HG03064 (cell line): ENCODE results near the gene KRTAP10-8.
"Not testable (repeated sequence)": the region's sequence is repeated elsewhere in the genome, so short reads cannot be mapped to it uniquely, and the experiment has no call there.

ENCODE experiments used
- ATAC-seq: cut with Tn5 transposase; IDR thresholded peaks from one replicate; pipeline ENCODE4 v1.9.1; 2021; ENCODE audit warnings: low read depth; ENCODE audit not compliant: unreplicated experiment

The KRTAP10-8 gene, protein sequence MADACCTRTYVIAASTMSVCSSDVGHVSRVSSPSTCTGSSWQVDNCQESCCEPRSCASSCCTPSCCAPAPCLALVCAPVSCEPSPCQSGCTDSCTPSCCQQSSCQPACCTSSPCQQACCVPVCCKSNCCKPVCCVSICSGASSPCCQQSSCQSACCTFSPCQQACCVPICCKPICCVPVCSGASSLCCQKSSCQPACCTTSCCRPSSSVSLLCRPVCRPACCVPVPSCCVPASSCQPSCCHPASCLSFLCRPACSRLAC

DNA sequence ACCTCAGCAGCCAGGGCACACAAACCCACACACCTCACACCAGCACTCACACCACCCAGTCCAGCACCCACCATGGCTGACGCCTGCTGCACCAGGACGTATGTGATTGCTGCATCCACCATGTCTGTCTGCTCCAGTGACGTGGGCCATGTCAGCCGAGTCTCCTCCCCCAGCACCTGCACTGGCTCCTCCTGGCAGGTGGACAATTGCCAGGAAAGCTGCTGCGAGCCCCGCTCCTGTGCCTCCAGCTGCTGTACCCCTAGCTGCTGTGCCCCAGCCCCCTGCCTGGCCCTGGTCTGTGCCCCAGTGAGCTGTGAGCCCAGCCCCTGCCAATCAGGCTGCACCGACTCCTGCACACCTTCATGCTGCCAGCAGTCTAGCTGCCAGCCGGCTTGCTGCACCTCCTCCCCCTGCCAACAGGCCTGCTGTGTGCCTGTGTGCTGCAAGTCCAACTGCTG lies at the start of gene KRTAP10-8:
KRTAP10-8 (plus strand) TSS at position 51 of the 458 bp plus-strand sequence; CDS start at position 73, 22 bp downstream.
- ATAC-seq = no peak

DNA sequence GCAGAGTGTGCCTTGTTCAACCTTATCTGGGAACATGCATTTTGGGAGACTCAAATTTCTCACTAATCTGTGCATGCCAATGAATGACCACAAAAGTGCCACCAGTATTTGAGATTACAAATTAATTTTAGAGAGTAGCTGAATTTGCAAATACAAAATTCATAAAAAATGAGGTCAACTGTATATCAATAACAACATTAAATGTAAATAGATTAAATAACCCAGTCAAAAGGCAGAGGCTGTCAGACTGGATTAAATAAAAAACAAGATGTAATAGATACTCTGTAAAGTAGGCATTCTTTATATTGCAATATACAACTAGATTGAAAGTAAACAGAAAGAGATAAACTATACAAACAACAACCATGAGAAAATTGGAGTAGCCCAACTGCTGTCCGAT lies 47.8 kb upstream of the KRTAP10-8 start:
- ATAC-seq = no peak

DNA sequence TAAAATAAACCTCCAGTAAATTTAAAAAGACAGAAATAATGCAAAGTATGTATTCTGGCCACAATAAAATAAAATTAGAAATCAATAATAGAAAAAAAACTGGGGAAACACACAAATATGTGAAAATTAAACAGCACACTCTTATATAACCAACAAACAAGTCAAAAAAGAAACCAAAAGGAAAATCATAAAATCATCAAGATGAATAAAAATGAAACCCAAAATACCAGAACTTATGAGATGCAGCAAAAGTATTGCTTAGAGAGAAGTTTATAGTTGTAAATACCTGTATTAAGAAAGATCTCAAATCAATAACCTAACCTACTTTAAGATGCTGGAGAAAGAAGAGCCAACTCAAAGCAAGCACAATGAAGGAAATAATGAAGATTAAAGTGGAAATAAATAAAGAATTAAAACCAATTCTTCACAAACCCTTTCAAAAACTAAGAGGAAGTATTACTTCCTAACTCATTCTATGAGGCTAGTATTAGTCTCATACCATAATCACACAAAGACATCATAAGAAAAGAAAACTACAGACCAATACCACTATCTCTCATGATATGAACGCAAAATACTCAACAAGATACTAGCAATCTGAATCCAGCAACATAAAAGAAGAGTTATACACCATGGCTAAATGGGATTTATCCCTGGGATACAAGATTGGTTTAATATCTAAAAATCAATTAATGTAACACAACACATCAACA lies 46.8 kb upstream of the KRTAP10-8 start:
- ATAC-seq = no peak

DNA sequence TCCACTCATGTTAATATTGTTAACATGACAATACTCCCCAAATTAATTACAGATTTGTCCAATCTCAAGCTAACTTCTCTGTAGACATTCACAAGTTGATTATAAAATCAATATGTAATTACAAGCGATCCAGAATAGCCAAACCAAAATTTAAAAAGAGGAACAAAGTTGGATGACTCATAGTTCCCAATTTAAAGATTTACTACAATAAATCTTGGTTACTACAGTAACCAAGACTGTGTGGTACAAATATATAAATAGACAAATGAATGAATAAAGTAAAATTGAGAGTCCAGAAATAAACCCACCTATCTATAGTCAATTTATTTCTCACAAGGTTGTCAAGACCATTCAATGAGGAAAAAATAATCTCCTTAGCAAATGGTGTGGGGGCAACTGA lies 45.5 kb upstream of the KRTAP10-8 start:
- no peak for ATAC-seq

DNA sequence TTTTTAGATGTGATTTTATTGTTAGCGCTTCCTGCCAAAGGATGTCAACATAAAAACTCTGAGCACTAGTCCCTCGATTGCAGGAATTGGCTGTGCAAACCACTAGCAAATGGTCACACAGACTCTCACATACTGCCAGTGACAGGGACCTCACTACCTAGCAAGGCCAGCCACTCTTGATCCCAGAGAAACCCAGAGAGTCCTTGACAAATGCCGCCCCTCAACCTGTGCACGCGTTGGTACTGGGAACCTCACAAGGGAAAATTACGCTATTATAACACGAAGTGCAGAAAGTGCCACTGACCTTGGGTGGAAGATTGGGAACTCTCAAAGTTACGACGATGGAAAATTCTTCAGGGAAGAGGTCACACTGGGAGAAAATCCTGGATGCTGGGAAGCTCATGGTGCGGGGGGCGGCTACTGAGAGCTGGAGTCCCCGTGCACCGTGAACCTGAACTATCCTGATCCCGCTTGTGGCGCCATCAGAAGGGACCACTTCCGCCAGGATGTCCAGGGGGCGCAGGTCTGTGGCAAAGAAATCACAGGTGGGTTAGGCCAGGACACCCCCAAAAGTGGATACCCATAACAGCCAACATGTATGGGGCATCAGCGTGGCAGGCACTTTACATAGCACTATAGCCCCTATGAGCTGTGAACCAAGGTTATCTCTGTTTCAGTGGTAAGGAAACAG lies 44.3 kb upstream of the KRTAP10-8 start:
- no peak for ATAC-seq

DNA sequence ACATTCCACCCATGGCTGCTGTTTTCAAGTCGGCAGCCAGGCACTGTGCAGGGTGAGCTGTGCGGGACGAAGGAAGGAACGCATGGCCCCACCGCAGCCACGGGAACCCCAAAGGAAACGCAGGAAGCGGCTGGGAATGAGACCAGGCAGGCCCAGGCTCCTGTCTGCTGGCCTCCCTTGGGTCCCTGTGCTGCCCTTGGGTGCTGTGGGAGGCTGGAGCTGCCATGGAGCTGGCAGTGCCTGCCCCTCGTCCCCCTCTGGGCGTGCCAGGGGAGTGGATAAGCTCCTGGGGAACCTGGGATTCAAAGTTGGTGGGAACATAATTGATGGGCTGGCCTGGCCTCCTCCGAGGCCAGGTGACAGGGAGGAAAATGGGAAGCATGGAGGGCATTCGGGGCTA lies 43.6 kb upstream of the KRTAP10-8 start:
- ATAC-seq = no peak

DNA sequence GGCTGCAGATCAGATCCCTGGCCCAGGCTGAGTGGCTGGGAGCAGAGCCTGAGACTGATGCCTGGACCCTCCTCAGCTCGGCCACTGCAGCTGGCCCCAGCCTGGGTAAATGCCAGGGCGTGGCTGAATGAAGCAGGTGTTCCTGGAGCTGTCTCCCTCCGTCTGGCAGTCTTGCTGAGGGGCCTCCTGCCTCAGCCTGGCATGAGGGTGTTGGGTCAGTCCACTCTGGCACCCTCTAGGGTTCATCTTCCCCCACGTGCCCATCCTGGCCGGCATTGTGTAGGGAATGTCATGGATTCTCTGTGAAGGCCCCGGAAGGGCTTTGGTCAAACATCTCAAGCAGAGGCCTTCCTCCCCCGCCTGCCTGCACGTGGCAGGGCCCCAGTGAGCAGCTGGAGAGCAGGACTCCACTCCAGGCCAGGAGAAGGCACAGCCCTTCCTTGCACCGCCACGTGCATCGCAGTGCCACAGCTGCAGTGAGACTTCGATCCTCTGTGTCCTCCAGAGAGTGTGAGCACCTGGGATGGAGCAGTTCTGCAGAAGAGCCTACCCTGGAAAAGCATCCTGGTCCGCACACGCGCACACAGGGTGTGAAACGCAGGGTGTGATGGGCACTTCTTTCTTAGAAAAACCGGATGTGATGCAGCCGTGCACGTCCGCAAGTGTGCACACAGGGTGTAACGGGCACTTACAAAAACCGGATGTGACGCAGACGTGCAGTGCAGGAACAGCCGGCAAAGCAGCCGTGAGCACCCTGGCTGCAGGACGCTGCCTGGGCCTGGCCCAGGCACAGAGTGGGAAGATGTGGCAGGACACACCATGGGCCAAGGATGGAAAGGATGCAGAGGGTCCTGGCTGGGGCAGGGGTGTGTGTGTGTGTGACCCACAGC lies 43.0 kb upstream of the KRTAP10-8 start:
- no peak for ATAC-seq

DNA sequence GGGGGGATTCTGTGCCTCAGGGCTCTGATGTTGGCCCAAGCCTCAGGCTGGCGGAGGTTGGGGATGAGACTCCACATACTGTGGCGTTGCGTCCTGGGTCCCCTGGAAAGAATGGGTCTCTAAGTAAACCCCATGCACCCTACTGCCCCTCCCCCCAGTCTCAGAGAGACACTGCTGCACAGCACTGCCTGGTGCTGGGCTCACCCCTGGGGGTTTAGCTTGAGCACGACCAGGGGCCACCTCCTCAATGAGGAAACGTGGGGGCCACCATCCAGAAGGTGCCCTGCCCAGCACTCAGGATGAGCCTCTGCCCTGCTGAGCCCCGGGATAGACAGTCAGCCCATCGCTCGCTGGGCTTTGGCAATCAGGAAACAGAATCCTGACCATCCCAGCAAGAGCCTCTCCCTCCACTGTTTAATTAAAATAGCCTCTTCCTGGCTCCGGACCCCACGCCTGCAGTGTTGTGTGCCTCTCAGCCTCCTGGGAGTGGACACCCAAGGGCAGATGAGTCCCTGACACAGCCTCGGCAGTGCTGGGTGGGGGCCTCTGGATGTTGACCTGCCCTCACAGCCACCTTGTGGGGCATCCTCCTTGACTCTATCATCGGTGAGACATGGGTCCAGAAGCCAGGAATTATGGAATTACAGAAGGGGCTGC lies 41.9 kb upstream of the KRTAP10-8 start:
- ATAC-seq = no peak

DNA sequence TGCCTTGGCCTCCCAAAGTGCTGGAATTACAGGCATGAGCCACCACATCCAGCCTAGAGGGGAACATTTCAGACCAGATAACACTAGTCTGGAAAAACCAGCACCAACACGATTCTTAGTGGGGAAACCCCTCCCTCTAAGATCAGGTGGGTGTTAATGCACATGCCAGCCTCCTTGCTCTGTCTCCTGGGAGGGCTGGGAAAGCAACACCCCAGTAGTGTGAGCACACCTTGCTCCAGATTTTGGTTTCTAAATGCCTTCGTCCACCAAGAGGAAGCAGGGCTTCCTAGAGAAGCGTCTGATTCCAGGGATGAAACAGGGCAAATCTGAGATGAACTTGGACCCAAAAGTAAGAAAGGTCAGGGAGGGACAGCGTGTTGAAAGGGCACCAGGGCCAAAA lies 40.6 kb upstream of the KRTAP10-8 start:
- ATAC-seq = no peak

DNA sequence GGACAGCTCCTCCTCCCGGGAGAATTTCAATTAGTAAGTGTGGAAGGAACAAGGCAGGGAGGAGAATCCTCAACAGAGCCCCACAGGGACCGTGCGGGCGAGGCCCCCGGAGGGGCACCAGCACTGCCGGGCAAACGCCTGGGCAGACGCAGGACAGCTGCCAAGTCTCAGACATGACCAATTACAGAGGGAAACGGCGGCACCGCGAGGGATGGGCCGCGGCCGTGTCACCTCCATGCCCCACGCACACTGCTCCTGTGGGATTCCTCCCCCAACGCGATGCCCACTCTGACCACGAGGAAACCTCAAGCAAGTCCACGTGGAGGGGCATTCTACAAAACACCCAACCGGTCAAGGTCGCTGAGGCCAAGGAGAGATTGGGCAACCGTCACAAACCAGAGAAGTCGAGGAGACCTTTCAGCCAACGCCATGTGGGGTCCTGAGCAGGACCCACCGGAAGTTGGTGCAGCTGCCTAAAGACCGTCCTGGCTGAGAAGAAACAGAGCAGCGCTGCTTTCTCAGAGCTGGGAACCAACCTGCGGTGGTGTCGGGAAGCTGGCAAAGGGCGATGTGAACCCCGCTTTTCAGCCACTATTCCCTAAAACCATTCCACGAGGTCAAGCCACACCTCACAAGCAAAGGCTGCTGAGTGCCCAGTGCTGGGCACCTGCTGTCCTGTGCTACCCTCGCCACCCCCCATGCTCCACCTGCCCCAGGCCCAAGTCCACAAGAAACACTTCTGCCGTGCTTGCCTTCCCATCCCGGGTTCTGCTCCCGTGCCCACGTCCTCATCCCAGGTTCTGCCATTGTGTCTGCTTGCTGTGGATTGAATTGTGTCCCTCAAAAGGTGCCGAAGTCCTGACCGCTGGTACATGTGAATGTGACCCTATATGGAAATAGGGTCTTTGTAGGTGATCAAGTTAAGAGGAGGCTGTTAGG lies 39.8 kb upstream of the KRTAP10-8 start:
- ATAC-seq = no peak

DNA sequence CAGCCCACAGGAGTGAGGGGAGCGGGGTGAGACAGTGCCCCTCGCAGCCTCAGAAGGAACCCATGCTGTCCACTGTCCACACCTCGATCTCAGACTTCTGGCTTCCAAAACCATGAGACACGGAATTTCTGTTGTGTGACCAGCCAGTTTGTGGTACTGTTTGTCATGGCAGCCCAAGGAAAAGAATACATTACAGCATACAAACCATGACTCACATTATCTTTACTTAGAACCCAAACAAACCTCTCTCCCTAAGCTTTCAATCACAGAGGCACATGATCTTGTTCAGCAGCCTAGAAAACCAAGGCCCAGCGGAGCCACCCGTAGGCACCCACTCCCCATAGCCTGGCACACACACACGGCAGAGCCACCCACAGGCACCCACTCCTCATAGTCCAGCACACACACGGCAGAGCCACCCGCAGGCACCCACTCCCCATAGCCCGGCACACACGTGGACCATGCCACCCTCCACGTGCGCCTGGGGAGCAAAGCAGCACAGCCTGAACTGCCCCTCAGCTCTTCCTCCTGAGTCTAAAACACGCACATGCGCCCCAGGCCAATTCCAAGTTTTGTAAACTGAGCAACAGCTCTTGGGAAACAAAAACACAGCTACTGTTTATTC lies 38.8 kb upstream of the KRTAP10-8 start:
- no peak for ATAC-seq

DNA sequence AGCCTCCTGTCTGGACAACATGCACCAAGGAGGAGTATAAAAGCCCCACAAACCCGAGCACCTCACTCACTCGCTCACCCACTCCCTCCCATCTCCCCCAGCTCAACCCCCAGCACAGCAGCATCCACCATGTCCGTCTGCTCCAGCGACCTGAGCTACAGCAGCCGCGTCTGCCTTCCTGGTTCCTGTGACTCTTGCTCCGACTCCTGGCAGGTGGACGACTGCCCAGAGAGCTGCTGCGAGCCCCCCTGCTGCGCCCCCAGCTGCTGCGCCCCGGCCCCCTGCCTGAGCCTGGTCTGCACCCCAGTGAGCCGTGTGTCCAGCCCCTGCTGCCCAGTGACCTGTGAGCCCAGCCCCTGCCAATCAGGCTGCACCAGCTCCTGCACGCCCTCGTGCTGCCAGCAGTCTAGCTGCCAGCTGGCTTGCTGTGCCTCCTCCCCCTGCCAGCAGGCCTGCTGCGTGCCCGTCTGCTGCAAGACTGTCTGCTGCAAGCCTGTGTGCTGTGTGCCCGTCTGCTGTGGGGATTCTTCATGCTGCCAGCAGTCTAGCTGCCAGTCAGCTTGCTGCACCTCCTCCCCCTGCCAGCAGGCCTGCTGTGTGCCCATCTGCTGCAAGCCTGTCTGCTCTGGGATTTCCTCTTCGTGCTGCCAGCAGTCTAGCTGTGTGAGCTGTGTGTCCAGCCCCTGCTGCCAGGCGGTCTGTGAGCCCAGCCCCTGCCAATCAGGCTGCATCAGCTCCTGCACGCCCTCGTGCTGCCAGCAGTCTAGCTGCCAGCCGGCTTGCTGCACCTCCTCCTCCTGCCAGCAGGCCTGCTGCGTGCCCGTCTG lies 38.0 kb upstream of the KRTAP10-8 start, which contains the start of gene KRTAP10-4:
KRTAP10-4 (plus strand) TSS at position 100 of the 827 bp plus-strand sequence; CDS start at position 130, 30 bp downstream.
- not testable (repeated sequence) for ATAC-seq

DNA sequence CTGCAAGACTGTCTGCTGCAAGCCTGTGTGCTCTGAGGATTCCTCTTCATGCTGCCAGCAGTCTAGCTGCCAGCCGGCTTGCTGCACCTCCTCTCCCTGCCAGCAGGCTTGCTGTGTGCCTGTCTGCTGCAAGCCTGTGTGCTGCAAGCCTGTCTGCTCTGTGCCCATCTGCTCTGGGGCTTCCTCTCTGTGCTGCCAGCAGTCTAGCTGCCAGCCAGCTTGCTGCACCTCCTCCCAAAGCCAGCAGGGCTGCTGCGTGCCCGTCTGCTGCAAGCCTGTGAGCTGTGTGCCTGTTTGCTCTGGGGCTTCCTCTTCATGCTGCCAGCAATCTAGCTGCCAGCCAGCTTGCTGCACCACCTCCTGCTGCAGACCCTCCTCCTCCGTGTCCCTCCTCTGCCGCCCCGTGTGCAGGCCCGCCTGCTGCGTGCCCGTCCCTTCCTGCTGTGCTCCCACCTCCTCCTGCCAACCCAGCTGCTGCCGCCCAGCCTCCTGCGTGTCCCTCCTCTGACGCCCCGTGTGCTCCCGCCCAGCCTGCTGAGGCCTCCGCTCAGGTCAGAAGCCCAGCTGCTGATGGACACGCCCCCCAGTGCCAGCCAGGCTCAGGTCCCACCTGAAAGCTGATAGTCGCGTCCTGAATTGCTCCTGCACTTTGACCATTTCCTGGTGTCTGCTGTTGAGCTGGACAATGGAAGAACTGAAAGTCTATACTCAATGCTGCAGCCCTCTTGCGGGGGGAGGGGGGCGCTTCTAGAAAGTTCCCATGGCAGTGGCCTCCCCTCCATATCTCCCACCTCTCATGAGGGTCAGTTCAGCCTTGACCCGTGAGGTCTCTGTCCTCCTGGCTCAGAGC lies 37.2 kb upstream of the KRTAP10-8 start:
- no peak for ATAC-seq

DNA sequence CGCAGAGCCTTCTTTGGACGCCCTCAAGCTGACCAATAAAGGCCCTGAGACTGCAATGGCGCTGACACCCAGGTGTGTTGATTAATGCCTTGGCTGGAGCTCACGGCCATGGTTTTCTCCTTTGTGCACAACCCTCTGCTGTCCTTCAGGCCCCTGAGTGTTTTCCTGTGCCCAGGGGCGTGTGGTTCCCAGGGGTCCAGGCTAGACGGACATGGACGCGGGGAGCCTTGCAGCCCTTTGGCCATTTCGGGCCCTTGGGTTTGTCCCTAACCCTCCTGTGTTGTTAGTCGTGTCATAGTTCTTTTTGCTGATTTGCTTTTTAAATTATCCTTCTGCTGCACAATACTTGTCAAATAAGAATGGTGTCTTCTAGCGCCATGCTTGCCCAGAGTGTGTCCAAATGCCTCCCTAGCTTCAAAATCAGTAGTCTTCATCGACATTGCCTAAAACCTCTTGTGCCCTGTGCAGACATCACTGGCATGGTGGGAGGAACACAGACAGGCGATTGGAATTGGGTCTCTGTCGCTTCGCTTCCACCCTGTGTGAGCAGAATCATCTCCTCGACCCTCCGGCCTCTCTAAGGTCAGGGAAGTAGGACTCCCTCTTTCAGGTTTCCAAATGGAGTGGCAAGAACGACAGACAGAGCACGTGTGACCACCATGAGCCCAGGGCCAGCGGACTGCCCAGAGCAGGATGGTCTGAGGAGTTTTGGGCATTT lies 36.4 kb upstream of the KRTAP10-8 start:
- no peak for ATAC-seq

DNA sequence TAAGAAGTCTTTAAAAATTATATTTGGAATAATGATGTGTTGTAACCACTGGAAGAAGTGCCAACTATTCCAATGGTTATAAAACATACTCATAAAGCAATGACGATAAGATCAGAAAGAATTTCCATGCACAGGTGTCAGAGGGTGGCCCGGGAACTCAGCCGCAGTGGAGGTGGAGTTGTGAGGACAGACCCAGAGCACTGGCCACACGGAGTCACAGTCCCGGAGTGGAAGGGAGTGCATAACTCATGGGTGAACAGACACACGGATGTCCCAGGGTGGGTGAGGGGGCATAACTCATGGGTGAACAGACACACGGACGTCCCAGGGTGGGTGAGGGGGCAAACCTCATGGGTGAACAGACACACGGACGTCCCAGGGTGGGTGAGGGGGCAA lies 35.9 kb upstream of the KRTAP10-8 start:
- no peak for ATAC-seq
